ENCODE measurements around the gene TMEM17.

Gene TMEM17

DNA sequence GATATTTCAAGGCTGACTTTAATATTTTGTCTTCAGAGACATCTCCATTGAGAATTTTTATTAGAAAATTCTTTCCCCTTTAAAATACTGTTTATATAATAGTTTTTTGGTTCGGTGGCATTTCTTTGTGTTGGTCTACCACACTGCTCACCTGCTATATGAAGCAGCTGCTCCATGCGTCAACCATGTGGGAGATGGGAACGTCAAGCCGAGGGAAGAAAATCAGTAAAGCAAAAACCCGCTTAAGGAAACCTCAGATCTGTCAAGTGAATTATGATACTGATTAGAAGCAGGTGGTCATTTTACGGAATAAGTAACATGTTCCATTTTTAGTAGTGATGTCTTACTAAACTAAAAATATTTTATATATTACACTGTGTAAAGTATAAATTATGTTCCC lies 5.6 kb upstream of the TMEM17 start:
- no peak for DNase-seq (ENCODE audit: low spot score)

- DNase-seq (ENCODE audit: low spot score) = no peak
Observed at GRCh38 chr2:62506421-62506750, 391 bp upstream of the TMEM17 start.

GRCh38 chr2:62505109-62505749 lies 766 bp downstream of the TMEM17 start:
- no peak for DNase-seq (ENCODE audit: low spot score)

- no peak for DNase-seq (ENCODE audit: low spot score)
Observed at GRCh38 chr2:62504657-62505056, 1.3 kb downstream of the TMEM17 start.

DNA sequence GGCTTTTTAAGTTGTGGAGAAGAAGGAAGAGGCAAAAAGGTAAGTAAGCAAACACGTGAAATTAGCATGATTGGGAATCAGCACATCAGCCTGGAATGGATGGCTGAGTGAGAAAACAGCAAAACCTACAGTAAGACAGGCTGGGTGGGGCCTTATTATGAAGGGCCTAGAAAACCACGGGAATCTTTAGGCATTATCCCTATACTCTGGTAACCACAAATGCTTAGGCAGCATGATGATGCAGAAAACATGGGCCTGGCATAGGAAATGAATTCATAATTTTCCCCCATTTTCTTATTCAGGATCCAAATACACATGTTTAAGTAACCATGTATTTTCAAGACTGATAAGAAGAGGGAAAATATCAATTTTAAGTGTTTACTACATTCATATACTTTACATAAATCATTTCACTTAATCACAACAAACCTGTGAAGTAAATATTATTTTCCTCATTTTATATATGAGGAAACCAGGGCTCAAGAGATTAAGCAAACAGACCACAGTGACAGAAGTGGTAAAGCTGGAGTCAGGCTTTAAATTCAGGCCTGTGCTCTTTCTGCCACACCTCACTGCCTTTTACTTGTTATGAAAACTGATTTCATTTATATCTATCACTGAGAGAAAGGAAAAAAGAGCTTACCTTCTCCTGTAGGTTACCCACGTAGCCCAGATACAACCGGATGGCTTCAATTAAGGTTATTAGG lies 4.0 kb downstream of the TMEM17 start:
- peak; percentile 7 for DNase-seq (ENCODE audit: low spot score)

DNA sequence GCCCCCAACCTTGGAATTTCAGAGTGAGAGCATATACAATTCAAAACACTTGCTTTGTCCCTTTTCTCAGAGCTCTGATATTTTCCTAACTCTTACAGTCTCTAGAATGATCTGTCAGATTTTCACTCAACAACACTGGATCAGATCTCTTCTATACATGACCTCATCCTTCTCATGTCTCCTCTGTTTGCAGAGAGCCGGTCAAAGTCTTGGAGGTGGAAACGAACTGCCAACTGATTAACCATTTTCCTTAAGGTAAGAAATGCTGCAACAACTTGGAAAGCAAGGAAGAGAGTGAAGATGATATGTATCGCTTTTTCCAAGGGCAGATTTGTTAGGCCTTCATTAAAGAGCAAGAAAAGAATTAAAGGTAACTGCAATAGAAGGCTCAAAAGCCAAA lies 4.9 kb downstream of the TMEM17 start:
- DNase-seq (ENCODE audit: low spot score) = no peak

DNA sequence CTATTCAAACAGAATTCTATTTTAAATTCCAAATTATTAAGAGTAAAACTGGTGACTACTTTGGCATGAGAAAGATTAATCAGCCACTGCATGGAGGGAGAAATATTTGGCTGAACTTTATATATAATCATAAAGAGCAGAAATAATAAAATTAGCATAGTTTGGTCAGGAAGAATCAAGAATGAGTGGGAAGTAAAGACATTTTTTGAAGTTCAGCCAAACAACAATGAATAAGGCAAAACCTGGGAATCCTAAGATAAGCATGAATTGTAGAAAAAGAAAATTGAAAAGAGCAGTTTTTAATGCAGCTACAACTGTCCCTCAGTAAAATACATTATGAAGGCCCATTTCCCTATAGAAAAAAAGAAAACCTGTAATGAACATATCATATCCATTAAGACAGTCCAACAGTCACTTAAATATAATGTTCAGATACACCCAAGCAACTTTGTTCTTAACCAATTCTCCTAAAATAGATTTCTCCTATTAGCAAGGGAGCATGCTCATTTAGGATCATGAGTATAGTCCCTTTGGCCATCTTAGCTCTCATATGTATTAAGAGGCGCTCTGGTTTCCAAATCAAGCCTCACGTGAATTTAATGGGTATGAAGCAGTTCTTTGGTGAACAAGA lies 6.5 kb downstream of the TMEM17 start:
- no peak for DNase-seq (ENCODE audit: low spot score)

DNA sequence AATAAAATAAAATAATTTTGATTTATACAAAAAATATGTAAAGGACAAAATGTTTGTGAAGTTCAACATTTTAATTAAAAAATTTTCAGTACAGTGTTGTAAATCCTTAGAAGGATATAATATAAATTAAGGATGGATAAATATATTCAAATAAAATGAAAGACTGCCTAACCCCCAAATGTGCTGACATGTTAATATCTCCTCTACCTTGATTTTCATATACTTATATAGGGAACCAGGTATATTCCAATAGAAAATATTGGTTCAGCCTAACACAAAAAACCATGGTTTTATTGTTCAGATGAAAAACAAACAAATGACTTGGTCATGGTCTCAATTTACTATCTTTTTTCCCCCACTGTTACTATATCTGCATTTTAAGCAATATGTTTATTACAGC lies 7.3 kb downstream of the TMEM17 start:
- no peak for DNase-seq (ENCODE audit: low spot score)

GRCh38 chr2:62495761-62496160 lies 10.2 kb downstream of the TMEM17 start:
- DNase-seq (ENCODE audit: low spot score) = no peak

DNA sequence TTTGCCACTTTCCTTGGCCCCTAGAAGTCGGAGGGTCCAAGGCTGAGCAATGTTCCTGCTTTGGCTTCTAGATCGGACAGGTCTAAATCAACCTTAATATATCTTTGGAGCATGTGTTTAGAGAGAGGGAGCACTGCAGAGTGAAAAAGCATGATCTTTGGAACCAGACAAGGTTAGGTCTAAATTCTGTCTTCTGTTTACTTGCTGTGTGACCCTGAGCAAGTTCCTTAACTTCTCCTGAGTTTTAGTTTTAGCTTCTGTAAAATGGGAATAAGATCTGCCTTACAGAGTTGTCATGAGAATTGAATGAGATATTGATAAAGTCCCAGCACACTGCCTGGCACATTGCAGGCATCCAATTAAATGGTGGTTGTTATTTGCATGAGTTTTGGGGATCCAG lies 13.9 kb downstream of the TMEM17 start:
- no peak for DNase-seq (ENCODE audit: low spot score)

DNA sequence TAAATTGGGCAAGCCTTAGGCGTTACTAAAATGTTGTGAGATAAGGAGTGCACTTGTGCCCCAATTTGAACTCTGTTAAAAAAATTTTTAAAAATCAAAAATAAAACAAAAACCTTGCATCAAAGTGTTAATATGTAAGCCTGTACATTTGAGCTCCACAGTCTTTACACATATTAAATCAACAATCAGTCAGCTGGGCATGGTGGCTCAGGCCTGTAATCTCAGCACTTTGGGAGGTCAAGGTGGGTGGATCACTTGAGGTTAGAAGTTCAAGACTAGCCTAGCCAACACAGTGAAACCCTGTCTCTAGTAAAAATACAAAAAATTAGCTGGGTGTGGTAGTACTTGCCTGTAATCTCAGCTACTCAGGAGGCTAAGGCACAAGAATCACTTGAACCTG lies 16.3 kb downstream of the TMEM17 start:
- no peak for DNase-seq (ENCODE audit: low spot score)

GRCh38 chr2:62489162-62489561 lies 16.8 kb downstream of the TMEM17 start:
- DNase-seq (ENCODE audit: low spot score) = no peak

DNA sequence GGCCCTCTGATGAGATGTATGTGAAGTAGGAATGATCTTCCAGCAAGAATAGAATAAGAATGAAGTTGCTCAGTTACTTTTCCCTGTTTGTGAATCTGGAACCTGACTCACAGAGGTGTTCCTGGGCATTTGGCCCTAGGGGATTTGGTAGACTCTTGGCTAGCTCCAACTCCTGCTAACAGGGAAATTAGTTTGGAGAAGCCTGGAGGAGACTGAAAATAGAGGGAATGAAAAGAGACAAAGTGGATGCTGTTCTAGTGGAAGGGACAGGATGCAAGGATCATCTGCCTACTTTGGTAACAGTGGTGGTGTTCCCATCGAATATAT lies 19.6 kb downstream of the TMEM17 start:
- DNase-seq (ENCODE audit: low spot score) = no peak

DNA sequence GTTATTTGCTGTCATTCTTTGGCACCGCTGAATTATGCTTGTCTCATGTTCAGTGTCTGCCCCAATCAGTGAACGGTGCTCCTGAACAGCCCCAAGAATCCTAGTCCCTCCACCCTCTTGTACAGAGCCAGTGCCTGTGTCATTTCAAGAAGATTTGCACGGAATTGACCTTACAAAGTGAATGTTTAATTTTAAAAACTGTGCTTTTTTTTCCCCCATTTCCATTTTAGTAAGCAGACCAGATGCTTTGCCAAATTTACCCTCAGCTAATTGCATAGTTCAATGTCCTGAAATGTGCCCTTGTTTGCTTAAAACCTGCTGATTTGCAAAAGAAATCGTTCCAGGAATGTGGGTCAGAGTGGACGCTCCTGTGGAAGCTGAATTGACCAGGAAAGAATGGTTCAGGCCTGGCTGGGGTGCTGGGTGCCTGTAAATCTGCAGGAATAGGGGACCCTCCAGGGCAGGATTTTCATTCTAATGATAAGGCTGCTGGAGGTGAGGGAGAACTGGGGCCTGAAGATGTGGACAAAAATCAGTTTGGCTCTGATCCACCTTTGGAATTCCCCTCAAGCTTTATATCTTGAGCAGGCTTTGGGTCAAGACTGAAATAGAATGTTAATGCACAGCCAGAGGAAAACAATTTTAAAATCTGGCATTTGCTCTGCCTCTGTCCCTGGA lies 20.1 kb downstream of the TMEM17 start:
- no peak for DNase-seq (ENCODE audit: low spot score)

GRCh38 chr2:62482558-62483352 lies 23.2 kb downstream of the TMEM17 start:
- DNase-seq (ENCODE audit: low spot score) = no peak

- no peak for DNase-seq (ENCODE audit: low spot score)
Observed at GRCh38 chr2:62479917-62480316, 26.1 kb downstream of the TMEM17 start.

DNA sequence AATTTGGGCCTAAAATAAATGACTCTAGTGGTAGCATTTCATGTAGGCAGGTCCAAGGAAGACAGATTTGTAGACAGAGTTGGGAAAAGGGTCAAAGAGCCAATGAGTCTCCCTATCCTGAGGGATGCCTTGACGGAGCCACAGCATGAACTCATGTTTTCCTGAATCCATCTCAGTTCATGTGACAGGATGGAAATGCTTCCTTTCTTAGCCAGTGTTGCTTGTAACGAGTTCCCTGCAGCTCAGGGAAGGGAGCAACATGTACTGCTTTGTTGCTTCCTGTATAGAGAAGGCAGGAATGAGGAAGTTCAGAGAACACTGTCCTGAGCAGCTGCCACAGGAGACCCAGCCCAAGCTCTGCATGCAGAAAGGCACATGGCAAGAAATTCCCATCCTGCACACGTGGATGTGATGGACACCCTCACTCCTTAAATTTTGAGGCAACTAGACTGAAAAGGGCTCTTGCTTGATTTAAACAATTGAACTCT lies 27.9 kb downstream of the TMEM17 start:
- DNase-seq (ENCODE audit: low spot score) = peak; percentile 20

DNA sequence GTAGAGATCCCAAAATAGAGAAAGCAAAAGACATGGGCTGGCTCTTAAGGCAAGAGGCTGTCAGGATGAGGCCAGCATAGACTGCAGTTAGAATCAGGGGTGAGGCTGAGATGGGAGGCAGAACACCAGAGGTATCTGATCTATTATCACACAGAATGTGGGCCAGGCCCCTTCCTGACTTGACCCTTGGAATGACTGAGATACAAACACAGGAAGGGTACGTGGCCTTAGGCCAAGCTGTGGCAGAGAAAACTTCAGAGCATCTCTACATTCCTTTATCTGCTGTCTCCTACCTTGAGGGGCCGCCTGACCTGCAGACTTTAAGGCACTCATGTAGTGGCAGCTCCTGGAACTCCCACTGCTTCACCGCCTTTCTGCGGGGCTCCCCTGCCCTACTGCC lies 28.4 kb downstream of the TMEM17 start:
- DNase-seq (ENCODE audit: low spot score) = no peak

DNA sequence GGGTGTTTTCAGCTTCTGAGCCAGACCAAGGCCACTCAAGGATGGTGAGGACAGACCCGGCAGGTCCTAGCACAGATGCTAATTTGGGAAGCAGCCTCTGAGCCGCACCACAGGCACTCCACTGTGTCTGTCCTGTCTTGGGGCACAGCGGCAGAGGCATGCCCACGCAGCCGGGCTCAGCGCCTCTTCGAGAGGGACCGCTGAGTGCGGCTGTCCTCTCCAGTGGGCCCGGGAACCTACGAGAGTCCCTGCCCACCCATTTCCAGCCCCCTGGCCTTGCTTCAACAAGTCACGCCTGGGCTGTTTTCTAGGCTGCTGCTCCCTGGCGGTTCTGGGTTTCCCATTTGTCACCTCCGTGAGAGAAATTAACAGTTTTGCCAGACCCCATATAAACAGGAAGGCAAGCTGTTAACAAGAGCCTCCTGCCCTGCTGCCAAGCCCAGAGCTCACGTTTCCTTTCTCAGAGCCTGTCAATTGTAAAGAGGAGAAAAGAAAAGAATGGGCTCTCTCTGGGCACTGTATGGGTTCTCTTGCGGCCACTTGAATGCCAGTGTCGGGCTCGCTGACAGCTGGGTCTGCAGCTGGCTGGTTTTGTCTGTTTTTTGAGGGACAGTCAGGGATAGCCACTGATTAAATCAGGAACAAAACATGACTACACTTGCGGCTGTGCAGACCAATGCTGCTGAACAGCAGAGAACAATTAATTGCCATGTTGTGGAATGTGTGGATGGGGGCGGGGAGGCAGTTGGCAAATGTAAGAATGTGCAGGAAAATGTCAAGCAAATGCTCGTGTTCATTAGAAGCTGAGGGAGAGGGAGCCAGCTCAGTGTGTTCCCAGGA lies 30.6 kb downstream of the TMEM17 start:
- peak; percentile 51 for DNase-seq (ENCODE audit: low spot score)

DNA sequence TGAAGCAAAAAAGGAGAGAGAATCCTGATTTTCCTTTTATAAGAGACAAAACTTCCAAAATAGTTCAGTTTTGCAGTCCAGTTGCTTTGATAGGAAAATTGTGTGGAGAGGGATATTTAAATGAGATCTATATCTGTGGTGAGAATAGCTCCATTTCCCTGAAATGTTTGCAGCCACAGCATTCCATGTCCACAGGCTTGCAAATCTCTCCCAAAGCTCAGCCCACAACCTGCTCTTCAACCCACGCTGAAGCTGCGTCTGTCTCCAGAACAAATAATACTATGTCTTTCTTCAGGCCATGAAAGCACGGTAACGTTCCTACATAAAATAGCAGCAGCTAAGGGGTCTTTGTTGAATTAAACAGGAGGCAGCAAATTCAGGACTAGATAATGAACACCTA lies 31.8 kb downstream of the TMEM17 start:
- no peak for DNase-seq (ENCODE audit: low spot score)

GRCh38 chr2:62473246-62473827 lies 32.7 kb downstream of the TMEM17 start:
- DNase-seq (ENCODE audit: low spot score) = no peak
